T-helper 2 cell treated with Interferon-gamma antibody and Interleukin-4, amounts not matched to agents 5 μg/mL and 100 μg/mL, for 36 hours (primary cell): ENCODE results near the gene TAF3.
A peak's percentile ranks its signal among the peaks of the same experiment; 100 is the strongest.
"Not testable (repeated sequence)": the region's sequence is repeated elsewhere in the genome, so short reads cannot be mapped to it uniquely, and the experiment has no call there.

Experiments
- DNase-seq: peaks from one replicate; pipeline ENCODE4 v3.0.0; 2021; ENCODE audit warnings: low spot score
- H3K27ac Mint-ChIP-seq: one replicate; pipeline ENCODE4 v1.8.0; 2021; ENCODE audit warnings: mild to moderate bottlenecking, mixed read lengths
- H3K27me3 Mint-ChIP-seq: one replicate; pipeline ENCODE4 v1.8.0; 2021; ENCODE audit warnings: low read depth, mixed read lengths
- H3K36me3 Mint-ChIP-seq: one replicate; pipeline ENCODE4 v1.8.0; 2021; ENCODE audit warnings: low read depth, mixed read lengths
- H3K4me1 Mint-ChIP-seq: one replicate; pipeline ENCODE4 v1.8.0; 2021; ENCODE audit warnings: low read depth, mixed read lengths
- H3K4me3 Mint-ChIP-seq: one replicate; pipeline ENCODE4 v1.8.0; 2022; ENCODE audit warnings: mild to moderate bottlenecking, moderate library complexity, mixed read lengths
- H3K9me3 Mint-ChIP-seq: one replicate; pipeline ENCODE4 v1.8.0; 2021; ENCODE audit warnings: mixed read lengths

Gene TAF3

DNA sequence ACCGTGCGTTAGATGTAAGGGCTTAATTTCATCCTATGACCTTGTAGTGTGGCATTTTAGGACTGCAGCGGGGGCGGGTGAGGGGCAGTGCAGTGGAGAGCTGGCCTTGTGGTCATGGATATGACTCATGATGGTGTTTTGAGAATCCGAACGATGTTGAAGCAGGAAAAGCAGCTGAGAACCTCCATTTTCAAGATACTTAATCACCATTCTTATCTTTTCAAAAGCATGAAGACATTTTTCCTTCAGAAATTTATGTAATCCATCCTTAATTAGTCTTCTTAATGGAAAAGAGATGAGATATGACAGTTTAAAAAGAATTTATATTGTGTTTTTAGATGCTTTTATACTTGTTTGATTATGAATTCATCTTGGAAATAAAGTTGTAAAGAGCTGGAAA lies 20.7 kb upstream of the TAF3 start:
- peaks cover 64% of the 10 kb centered on the region for H3K36me3 Mint-ChIP-seq
- no peak overlapping the region for H3K27ac Mint-ChIP-seq
- DNase-seq, result peak; percentile 18
- no peak overlapping the region for H3K4me3 Mint-ChIP-seq
- H3K9me3 Mint-ChIP-seq, result no peaks in the 10 kb centered on the region
- no peaks in the 10 kb centered on the region for H3K27me3 Mint-ChIP-seq
- peaks cover 25% of the 10 kb centered on the region for H3K4me1 Mint-ChIP-seq

DNA sequence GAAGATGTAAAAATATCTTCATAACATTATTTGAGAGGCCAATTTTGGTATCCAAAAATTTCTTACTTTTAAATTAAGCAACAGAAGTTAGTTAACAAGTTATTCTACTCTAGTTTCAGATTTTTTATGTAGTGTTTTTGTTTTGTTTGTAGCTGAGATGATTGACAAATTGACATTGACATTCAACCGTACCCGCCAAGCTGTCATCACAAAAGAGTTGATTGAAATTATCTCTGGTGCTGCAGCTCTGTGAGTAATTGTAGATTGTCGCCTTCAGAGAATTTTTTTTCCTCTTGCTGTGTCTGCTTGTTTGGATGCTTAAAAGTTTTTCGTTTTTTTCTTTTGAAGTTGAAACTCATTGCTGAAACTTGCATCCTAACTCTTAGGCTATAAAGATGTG lies 15.7 kb upstream of the TAF3 start:
- DNase-seq, result no peak
- Mint-ChIP-seq H3K9me3 (no peaks in the 10 kb centered on the region), H3K36me3 (peaks cover 65% of the 10 kb centered on the region), H3K4me1 (no peaks in the 10 kb centered on the region), H3K27me3 (no peaks in the 10 kb centered on the region), H3K27ac (no peak overlapping the region), H3K4me3 (no peak overlapping the region)

- Mint-ChIP-seq H3K4me1 (no peaks in the 10 kb centered on the region), H3K27me3 (no peaks in the 10 kb centered on the region), H3K4me3 (no peak overlapping the region), H3K27ac (no peak overlapping the region), H3K36me3 (peaks cover 56% of the 10 kb centered on the region), H3K9me3 (no peaks in the 10 kb centered on the region)
- no peak for DNase-seq
Observed at GRCh38 chr10:7804216-7804615, 14.1 kb upstream of the TAF3 start.

- no peak overlapping the region for H3K27ac Mint-ChIP-seq
- no peaks in the 10 kb centered on the region for H3K4me1 Mint-ChIP-seq
- H3K4me3 Mint-ChIP-seq, result no peak overlapping the region
- no peaks in the 10 kb centered on the region for H3K27me3 Mint-ChIP-seq
- no peaks in the 10 kb centered on the region for H3K9me3 Mint-ChIP-seq
- DNase-seq, result no peak
- H3K36me3 Mint-ChIP-seq, result peaks cover 51% of the 10 kb centered on the region
Observed at GRCh38 chr10:7804741-7805140, 13.6 kb upstream of the TAF3 start.

DNA sequence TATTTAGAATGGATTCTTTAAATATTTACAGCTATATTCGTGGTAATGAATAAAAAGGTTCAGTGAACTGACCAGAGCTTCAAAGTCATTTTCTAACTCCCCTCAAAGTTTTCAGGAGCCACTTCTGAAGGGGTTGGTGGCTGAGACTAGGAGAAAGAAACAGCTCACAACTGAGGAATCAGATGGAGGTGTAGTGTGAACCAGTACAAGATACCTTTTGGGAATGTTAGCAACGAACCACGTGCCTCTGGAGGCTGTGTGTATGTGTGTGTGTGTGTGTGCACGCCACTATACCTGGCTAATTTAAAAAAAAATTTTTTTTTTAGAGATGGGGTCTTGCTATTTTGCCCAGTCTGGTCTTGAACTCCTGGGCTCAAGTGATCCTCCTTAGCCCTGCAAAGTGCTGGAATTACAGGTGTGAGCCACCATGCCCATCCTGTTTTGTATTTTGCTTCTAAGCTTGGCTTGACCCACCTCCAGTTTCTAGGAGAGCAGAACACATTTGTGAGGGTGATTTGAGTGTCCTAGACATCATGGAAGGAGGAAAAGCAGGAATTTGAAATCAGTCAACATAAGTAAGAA lies 9.5 kb upstream of the TAF3 start:
- H3K27me3 Mint-ChIP-seq, result peaks cover 4% of the 10 kb centered on the region
- H3K27ac Mint-ChIP-seq, result no peak overlapping the region
- no peak overlapping the region for H3K4me3 Mint-ChIP-seq
- H3K4me1 Mint-ChIP-seq, result no peaks in the 10 kb centered on the region
- DNase-seq, result no peak
- H3K9me3 Mint-ChIP-seq, result no peaks in the 10 kb centered on the region
- H3K36me3 Mint-ChIP-seq, result peaks cover 24% of the 10 kb centered on the region

DNA sequence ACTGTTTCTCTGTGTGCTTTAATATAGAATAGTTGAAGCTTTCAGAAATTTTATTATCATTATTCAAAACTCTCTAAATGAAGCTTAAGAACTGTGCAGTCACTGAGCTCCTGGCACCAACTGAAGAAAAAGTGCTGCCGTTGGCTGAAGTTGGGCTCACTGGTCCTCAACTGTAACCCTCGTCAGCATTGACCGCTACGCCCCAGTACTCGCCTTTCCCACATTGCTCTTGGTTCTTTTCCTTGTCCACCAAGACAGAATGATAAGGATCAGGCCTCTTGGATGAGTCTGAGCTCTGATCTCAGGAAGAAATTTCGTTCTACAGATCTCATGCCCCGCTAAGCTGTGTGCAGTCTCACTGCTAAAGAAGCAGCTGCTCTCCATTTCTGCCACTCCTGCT lies 7.9 kb upstream of the TAF3 start:
- Mint-ChIP-seq H3K27ac (no peak overlapping the region), H3K36me3 (peaks cover 9% of the 10 kb centered on the region), H3K4me1 (no peaks in the 10 kb centered on the region), H3K4me3 (no peak overlapping the region), H3K27me3 (peaks cover 4% of the 10 kb centered on the region), H3K9me3 (no peaks in the 10 kb centered on the region)
- no peak for DNase-seq

DNA sequence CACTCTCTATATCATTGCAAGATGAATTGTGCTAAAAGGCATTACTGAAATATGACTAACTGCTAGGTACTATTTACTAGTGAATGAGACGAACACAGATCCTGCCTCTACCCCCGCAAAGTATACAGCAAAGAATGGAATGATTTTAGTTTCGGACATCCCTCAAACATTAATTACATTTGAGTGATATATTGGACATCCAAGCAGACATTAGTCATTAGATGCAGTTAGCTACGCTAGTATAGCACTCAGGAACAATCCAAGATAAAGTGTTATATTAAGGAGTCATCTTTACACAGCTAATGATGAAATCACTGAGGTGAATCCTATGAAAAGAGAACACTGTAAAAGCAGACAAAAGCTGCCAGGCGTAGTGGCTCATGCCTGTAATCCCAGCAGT lies 7.3 kb upstream of the TAF3 start:
- Mint-ChIP-seq H3K4me1 (no peaks in the 10 kb centered on the region), H3K36me3 (peaks cover 9% of the 10 kb centered on the region), H3K4me3 (no peak overlapping the region), H3K27me3 (peaks cover 4% of the 10 kb centered on the region), H3K27ac (no peak overlapping the region), H3K9me3 (no peaks in the 10 kb centered on the region)
- no peak for DNase-seq

DNA sequence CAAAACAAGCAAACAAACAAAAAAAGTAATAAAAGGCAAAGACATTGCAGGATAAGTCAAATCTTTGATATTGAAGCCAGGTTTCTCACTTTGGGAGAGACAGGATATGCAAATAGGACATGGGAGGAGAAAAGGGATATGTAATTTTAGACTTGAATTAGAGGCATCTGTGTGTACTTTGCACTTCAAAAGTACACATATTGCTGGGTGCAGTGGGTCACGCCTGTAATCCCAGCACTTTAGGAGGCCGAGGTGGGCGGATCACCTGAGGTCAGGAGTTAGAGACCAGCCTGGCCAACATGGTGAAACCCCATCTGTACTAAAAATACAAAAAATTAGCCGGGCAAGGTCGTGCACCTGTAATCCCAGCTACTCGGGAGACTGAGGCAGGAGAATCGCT lies 6.6 kb upstream of the TAF3 start:
- peaks cover 10% of the 10 kb centered on the region for H3K27me3 Mint-ChIP-seq
- H3K4me3 Mint-ChIP-seq, H3K4me1 Mint-ChIP-seq, H3K27ac Mint-ChIP-seq, H3K9me3 Mint-ChIP-seq, H3K36me3 Mint-ChIP-seq, DNase-seq: not testable (repeated sequence)

- Mint-ChIP-seq H3K36me3 (no peaks in the 10 kb centered on the region), H3K27ac (no peak overlapping the region), H3K27me3 (peaks cover 21% of the 10 kb centered on the region), H3K4me3 (no peak overlapping the region), H3K4me1 (peaks cover 4% of the 10 kb centered on the region), H3K9me3 (no peaks in the 10 kb centered on the region)
- no peak for DNase-seq
Observed at GRCh38 chr10:7813481-7813880, 4.8 kb upstream of the TAF3 start.

DNA sequence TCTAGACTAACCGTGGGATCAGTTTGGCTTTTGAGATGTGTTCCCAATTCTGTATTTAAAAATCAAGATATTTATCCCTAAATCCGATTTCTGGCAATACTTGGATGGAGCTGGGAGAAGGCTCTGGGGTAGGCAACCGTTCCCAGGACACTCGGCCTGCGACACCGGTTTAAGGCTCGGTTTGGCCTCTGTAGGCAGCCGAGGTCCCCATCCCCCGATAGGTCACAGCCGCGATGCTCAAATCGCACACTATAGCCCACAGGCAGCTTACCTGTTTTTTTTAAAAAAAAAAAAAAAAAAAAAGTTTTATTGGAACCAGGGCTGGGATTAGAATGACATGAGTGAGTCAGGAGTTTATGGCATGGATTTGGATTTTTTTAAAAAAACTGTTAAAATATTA lies 729 bp upstream of the TAF3 start:
- DNase-seq, result no peak
- Mint-ChIP-seq H3K27me3 (peaks cover 21% of the 10 kb centered on the region), H3K36me3 (peaks cover 8% of the 10 kb centered on the region), H3K4me3 (peak overlapping the region; percentile 93), H3K4me1 (peaks cover 20% of the 10 kb centered on the region), H3K27ac (no peak overlapping the region), H3K9me3 (no peaks in the 10 kb centered on the region)

GRCh38 chr10:7817984-7818294 lies 366 bp upstream of the TAF3 start:
- Mint-ChIP-seq H3K9me3 (no peaks in the 10 kb centered on the region), H3K4me3 (peak overlapping the region; percentile 93), H3K27me3 (peaks cover 21% of the 10 kb centered on the region), H3K27ac (peak overlapping the region; percentile 87), H3K36me3 (peaks cover 8% of the 10 kb centered on the region), H3K4me1 (peaks cover 20% of the 10 kb centered on the region)
- DNase-seq, result no peak

DNA sequence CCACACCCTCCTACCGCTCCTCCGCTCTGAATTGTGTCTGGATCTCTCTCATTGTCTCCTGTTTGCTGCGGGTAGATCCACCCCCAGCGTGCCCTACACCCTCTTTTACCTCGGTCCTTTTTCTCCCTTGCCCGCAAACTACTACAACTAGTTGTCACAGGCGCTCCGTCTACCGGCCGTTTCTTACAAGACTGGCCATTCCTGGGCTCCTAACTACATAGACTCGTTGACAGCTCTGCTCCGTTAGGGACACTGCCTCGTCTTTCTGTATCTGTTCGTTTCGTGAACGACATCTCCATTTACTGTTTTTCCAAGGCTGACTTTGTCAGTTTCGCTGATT lies 786 bp downstream of the TAF3 start:
- peaks cover 8% of the 10 kb centered on the region for H3K36me3 Mint-ChIP-seq
- H3K27me3 Mint-ChIP-seq, result peaks cover 17% of the 10 kb centered on the region
- H3K4me3 Mint-ChIP-seq, result peak overlapping the region; percentile 93
- peak; percentile 29 for DNase-seq
- peaks cover 20% of the 10 kb centered on the region for H3K4me1 Mint-ChIP-seq
- H3K27ac Mint-ChIP-seq, result peak overlapping the region; percentile 87
- no peaks in the 10 kb centered on the region for H3K9me3 Mint-ChIP-seq

DNA sequence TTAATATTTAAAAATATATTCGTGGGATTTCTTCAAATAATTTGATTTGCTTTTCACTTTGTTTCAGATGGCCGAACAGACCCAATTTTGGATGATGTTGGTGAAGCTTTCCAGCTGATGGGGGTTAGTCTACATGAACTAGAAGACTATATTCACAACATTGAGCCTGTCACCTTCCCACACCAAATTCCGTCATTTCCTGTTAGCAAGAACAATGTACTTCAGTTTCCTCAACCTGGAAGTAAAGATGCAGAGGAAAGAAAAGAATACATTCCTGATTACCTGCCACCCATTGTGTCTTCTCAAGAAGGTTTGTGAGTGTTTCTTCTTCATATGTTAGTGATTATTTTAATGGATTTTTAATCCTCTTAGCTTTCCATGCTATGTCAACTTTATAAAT lies 5.9 kb downstream of the TAF3 start:
- Mint-ChIP-seq H3K4me3 (no peak overlapping the region), H3K4me1 (peaks cover 14% of the 10 kb centered on the region), H3K36me3 (peaks cover 28% of the 10 kb centered on the region), H3K9me3 (no peaks in the 10 kb centered on the region), H3K27me3 (no peaks in the 10 kb centered on the region), H3K27ac (no peak overlapping the region)
- DNase-seq, result no peak

GRCh38 chr10:7826971-7827370 lies 8.7 kb downstream of the TAF3 start:
- H3K27ac Mint-ChIP-seq, result no peak overlapping the region
- no peaks in the 10 kb centered on the region for H3K27me3 Mint-ChIP-seq
- peaks cover under 1% of the 10 kb centered on the region for H3K4me1 Mint-ChIP-seq
- no peak for DNase-seq
- H3K36me3 Mint-ChIP-seq, result peaks cover 30% of the 10 kb centered on the region
- H3K4me3 Mint-ChIP-seq, result no peak overlapping the region
- no peaks in the 10 kb centered on the region for H3K9me3 Mint-ChIP-seq

- no peaks in the 10 kb centered on the region for H3K27me3 Mint-ChIP-seq
- no peak overlapping the region for H3K27ac Mint-ChIP-seq
- H3K4me1 Mint-ChIP-seq, result peaks cover 8% of the 10 kb centered on the region
- no peak overlapping the region for H3K4me3 Mint-ChIP-seq
- no peak for DNase-seq
- H3K9me3 Mint-ChIP-seq, result no peaks in the 10 kb centered on the region
- peaks cover 30% of the 10 kb centered on the region for H3K36me3 Mint-ChIP-seq
Observed at GRCh38 chr10:7829289-7829834, 11.1 kb downstream of the TAF3 start.
